Fibroblast of mammary gland (primary cell): Measurements from ENCODE around the gene LRRC28.

ENCODE experiments used
- DNase-seq: peaks from one replicate; pipeline ENCODE4 v3.0.0-alpha.2; 2010; ENCODE audit warnings: low read depth
- H3K4me3 ChIP-seq: 2 replicates; pipeline ENCODE4 v1.5.1; 2011; ENCODE audit warnings: low read depth, mild to moderate bottlenecking, low read length, moderate library complexity; ENCODE audit not compliant: control insufficient read depth
- CTCF ChIP-seq: conservative IDR thresholded peaks from 2 replicates; pipeline ENCODE4 v1.5.1; 2011; ENCODE audit warnings: low read depth, low read length, inconsistent platforms; ENCODE audit not compliant: control insufficient read depth, insufficient read depth

Gene LRRC28

GRCh38 chr15:99437315-99438223 is 186.3 kb downstream of the LRRC28 start:
- no peak for DNase-seq
- no peak overlapping the region for H3K4me3 ChIP-seq
- no peak for TF ChIP-seq CTCF

- no peak for TF ChIP-seq CTCF
- no peak for DNase-seq
- H3K4me3 ChIP-seq: no peak overlapping the region
Measured at GRCh38 chr15:99438224-99438585, 186.9 kb downstream of the LRRC28 start.

- no peak overlapping the region for H3K4me3 ChIP-seq
- no peak for TF ChIP-seq CTCF
- no peak for DNase-seq
Measured at GRCh38 chr15:99438691-99439523, 187.6 kb downstream of the LRRC28 start.

- no peak for DNase-seq
- no peak for TF ChIP-seq CTCF
- H3K4me3 ChIP-seq: no peak overlapping the region
Measured at GRCh38 chr15:99439524-99439835, 188.2 kb downstream of the LRRC28 start.

GRCh38 chr15:99440029-99440428 is 188.7 kb downstream of the LRRC28 start:
- DNase-seq: no peak

More at GRCh38 chr15:99440029-99440428, 188.7 kb downstream of the LRRC28 start:
- TF ChIP-seq CTCF: no peak
- no peak overlapping the region for H3K4me3 ChIP-seq
